ENCODE results near the gene KCNG2.
A peak's percentile ranks its signal among the peaks of the same experiment; 100 is the strongest.
"Not testable (repeated sequence)": the region's sequence is repeated elsewhere in the genome, so short reads cannot be mapped to it uniquely, and the experiment has no call there.

The KCNG2 gene

DNA sequence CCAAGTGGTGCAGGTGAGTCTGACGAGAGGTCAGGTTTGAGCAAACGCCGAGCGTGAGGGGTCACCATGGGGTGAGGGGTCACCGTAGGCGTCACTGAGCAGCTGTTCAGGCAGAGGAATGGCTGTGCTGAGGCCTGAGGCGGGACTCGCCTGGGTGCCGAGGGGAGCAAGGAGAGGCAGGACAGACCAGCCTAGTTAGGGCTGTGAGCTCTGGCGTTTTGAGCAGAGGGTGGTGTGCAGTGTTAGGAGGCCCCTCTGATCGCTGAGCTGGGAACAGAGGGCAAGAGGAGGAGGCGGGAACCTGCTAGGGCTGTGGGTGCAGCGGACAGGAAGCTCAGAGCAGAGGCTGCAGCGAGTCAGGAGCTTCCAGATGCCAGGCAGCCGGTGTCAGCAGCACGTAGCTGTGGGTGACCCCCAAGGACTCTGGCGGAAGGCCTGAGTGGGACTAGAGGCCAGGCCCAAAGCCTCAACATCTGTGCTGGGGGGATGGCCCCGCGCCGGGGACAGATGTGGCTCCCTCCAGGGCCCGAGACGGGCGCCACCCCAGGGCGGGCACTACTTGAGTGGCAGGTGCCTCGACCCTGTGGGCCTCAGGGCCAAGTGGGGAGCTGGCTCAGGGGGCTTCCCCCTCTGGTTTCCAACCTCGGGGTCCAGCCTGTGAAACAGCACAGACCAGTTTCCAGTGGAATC, 55.7 kb downstream of the KCNG2 start:
- no peak for DNase-seq (ENCODE audit: low read depth)

DNA sequence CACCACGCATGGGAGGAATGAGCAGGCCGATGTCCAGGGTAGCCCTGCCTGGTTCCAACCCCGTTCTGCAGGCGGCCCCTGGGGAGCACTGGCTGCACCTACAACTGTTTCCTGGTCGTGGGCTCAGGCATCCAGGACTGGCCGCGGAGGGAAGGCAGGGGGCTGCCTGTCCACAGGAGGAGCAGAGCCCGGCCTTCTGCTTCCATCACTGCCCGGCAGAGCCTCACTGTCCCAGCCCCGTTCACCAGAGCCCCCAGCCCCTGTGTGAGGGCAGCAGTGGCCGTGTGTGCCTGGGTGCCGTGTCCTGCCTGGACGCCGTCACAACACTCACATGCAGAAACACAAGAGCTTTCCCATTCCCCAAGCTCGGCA, 56.2 kb downstream of the KCNG2 start:
- no peak for DNase-seq (ENCODE audit: low read depth)

DNA sequence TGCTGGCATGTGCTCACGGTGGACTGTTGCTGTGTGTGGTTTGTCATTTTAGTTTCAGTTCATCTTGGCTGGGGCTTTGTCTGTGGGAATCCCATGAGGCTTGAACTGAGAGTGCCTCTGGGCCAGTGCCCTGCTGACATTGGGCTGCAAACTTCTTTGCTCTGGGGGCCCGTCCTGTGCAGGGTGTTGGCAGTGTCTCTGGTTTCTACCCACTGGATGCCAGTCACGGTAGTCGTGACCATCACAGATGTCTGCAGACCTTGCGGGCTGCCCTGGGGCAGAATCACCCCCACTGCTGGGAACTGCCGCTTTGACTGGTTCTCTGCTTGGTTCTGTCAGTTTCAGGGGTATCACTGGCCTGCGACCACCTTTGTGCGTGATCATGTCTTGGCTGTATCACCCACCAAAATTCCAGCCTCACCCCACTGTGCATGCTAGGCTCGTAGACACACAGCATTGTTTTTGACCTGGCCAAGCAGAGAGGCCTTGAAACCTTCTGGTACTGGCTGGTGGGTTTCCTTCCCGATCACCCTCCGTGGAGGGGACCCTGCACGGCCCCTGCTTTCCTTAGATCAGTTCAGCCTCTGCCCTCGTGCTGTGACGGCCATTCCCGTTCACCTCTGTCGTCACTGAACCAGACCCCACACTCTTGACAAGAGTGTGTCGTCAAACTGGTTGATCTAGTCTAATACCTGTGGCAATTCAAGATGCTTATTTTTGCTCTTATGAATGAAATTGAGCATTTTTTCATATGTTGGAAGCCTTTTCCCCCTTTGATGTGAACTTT, 57.6 kb downstream of the KCNG2 start:
- no peak for DNase-seq (ENCODE audit: low read depth)

DNA sequence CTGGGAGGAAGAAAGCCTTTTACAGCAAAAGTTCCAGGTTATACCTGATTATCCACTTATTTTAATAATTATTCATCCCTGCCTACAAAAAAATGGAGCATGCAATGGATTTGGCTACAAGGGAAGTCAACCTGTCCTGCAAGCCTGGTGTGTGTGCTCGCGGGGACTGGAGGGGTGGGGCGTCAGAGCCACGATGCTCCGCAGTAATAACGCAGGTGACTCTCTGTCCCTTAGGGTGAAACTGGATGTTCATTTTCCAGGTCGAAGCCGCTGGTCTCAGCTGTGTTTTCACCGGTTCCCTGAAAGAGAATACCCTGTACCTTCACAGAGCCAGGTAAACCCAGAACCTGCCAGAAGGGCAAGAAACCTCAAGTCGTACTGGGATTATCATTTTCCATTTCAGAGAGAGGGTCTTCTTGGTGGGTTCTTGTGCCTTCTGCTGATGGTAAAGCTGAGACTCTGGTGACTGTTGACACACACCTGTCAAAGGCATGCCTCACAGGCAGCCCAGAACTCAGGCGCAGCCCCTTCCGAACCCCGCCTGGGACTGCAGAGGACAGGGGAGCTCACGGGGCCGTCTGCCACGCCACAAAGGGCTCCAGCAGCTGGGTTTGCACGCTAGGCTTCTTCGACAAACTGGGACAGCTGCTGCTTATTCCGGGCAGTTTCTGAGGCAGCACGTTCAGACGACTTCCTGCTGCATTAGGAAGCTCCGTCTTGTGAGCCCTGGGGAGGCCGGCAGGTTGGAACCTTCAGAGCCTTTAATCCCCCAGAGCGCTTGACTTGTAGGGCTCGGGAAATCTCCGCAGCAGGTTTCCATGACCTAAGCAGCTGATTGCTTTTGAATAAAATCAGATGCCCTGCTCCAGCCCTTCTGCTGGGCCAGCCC, 58.6 kb downstream of the KCNG2 start:
- DNase-seq (ENCODE audit: low read depth), result no peak

DNA sequence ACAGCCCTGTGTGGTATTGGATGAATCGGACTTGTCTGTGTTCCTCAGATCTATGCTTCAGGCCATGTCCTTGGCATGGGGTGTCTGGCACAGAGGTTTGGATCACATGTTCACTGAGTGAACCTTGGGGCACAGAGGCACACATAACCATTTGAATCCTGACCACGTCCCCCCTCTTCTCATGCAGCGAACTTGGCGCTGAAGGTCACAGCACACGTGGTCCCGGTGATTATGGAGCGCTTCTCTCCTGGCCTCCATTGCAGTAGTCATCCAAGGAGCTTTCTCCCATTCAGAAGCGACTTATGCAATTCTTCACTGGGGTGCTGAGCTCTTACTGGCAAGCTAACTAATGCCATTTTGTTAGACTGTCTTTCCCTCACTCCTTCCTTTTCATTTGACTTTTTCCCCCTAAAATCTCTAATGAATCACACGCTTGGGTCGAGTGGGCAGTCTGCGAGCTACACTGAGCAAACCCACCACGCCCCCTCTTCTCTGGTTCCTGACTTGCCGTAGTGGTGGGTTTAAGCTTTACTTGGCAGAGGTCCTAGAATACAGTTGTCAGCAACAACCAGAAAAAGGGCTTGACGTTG, 59.4 kb downstream of the KCNG2 start:
- DNase-seq (ENCODE audit: low read depth), result peak; percentile 16

DNA sequence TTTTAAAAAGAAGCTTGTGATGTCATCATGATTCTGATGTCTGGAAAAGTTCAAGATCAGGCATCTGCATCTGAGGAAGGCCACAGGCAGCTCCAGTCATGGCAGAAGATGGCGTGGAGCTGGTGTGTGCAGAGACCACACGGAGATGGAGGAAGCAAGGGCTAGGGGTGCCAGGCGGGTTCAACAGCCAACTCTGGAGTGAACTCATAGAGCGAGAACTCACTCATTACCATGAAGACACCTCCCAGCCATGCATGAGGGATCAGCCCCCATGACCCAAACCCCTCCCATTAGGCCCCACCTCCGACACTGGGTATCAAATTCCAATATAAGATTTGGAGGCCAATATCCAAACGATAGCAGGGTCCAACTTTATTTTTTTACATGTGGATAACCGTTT, 61.6 kb downstream of the KCNG2 start:
- no peak for DNase-seq (ENCODE audit: low read depth)

DNA sequence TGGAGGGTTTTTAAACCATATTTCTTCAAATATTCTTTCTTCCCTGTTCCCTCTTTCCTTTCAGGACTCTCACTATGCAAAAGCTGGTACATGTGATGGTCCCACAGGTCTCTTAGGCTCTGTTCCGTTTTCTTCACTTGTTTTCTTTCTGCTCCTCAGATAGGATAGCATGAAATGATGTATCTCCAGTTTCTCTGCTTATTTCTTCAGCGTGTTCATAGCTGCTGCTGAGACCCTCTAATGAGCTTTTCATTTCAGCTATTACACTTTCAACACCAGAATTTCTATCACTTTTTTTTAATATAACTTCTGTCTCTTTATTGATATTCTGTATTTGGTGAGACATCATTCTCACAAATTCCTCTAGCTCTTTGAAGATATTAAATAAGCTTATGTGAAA, 63.9 kb downstream of the KCNG2 start:
- DNase-seq (ENCODE audit: low read depth), result no peak

DNA sequence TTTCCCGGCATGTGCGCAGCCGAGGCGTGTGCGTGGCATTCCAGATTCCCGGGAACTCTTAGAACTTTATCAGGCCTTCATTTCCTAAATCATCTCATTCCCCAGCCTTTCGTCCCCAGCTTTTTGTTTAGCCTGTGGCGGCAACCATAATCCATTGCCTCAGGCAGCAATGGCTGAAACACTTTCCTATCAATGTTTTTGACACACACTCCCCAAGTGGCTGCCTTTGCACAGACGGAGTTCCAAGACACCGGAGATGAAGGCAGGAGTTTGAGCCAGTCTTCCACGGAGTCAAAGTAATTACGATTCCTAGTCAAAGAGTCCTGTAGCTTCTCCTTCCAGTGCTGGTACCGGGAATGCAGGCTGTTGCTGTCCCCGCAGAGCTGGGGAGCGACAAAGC, 64.8 kb downstream of the KCNG2 start:
- DNase-seq (ENCODE audit: low read depth), result no peak

DNA sequence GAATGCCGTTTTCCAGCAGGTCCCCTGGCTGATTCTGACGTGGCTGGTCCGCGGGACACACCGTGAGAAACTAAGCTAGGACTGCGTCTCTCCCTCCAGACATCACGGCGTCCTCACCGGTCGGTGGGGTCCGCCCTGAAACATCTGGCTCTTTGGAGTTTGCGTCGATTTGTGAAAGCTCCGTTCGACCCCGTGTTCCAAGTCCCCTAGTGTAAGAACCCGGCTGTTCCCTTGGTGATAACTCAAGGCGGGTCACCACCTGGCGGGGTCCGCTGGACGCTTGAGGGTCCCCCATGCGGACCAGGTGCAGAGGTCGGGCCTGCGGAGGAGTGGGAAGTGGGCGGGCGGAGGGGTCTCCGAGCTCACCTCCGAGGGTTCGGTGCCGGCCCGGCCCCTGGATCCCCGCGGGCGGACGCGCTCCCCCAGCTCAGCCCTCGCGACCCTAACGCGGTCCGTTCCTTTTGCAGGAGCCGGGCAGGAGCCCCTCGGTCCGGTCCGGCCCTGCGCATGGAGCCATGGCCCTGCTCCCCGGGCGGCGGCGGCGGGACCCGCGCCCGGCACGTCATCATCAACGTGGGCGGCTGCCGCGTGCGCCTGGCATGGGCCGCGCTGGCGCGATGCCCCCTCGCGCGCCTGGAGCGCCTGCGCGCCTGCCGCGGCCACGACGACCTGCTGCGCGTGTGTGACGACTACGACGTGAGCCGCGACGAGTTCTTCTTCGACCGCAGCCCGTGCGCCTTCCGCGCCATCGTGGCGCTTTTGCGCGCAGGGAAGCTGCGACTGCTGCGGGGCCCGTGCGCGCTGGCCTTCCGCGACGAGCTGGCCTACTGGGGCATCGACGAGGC, 65.6 kb downstream of the KCNG2 start:
- DNase-seq (ENCODE audit: low read depth), result no peak

DNA sequence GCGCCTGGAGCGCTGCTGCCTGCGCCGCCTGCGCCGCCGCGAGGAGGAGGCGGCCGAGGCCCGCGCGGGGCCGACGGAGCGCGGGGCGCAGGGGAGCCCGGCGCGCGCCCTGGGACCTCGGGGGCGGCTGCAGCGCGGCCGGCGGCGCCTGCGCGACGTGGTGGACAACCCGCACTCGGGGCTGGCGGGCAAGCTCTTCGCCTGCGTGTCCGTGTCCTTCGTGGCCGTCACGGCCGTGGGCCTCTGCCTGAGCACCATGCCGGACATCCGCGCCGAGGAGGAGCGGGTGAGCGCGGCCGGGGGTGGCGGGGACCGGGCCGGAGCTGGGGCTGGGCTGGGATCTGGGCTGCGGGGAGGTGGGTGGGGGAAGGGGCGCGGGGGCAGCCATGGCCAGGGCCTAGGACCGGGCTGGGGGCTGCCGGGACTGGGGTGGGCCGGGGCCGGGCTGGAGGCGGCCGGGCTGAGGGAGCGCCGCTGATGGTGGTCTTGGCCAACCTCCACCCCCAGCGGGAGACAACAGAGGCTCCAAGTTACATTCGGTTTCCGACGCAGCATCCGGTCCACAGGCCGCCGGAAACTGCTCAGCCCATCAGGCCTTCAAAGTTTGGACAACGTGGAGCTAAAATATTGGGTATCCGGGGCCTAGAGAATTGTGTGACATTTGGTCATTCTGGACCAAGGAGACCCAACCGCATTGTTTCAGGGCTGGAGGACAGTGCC, 66.4 kb downstream of the KCNG2 start:
- DNase-seq (ENCODE audit: low read depth), result no peak

DNA sequence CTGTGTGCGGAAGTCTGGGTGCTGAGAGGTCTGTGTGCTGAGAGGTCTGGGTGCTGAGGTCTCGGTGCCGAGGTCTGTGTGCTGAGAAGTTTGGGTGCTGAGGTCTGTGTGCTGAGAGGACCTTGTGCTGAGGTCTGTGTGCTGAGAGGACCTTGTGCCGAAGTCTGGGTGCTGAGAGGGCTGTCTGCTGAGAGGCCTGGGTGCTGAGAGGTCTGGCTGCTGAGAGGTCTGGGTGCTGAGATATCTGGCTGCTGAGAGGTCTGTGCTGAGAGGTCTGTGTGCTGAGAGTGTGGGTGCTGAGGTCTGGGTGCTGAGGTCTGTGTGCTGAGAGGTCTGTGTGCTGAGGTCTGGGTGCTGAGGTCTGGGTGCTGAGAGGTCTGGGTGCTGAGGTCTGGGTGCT, 67.2 kb downstream of the KCNG2 start:
- not testable (repeated sequence) for DNase-seq (ENCODE audit: low read depth)

DNA sequence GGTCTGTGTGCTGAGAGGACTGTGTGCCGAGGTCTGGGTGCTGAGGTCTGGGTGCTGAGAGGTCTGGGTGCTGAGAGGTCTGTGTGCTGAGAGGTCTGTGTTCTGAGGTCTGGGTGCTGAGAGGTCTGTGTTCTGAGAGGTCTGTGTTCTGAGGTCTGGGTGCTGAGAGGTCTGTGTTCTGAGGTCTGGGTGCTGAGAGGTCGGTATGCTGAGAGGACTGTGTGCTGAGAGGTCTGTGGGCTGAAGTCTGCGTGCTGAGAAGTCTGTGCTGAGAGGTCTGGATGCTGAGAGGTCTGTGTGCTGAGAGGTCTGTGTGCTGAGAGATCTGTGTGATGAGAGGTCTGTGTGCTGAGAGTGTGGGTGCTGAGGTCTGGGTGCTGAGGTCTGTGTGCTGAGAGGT, 68.2 kb downstream of the KCNG2 start:
- not testable (repeated sequence) for DNase-seq (ENCODE audit: low read depth)

DNA sequence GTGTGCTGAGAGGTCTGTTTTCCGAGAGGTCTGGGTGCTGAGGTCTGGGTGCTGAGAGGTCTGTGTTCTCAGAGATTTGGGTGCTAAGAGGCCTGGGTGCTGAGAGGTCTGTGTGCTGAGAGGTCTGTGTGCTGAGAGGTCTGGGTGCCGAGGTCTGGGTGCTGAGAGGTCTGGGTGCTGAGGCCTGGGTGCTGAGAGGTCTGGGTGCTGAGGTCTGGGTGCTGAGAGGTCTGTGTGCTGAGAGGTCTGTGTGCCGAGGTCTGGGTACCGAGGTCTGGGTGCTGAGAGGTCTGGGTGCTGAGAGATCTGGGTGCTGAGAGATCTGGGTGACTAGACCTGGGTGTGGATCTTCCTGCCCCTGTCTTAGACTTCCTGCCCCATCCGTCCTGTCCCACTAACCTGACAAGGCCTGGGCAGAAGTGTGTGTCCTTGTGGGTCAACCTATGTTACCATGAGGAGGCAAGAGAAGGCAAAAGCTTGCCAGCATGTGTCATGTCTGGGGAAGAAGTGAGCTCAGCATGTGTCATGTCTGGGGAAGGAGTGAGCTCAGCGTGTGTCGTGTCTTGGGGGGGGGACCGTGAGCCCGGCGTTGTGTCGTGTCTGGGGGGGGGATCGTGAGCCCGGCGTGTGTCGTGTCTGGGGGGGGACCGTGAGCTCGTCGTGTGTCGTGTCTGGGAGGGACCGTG, 69.3 kb downstream of the KCNG2 start:
- DNase-seq (ENCODE audit: low read depth), result no peak

DNA sequence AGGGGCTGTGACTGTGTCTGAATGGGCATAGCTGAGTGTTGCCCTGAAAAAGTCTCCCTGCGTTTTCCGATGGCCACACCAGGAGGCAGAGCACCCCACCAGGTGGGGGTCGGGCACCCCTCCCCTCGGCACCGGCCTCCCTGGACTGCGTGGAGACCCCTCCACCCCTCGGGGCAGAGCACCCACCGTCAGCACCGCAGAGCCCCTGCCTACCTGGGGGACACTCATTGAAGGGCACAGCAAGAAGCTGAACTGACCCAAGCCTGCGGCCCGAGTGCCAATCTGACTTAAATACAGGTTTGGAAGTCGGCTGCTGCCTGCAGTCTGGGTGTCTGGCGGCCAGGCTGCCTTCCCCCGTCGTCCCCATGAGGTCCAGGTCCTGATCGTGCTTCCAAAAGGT, 69.9 kb downstream of the KCNG2 start:
- no peak for DNase-seq (ENCODE audit: low read depth)

DNA sequence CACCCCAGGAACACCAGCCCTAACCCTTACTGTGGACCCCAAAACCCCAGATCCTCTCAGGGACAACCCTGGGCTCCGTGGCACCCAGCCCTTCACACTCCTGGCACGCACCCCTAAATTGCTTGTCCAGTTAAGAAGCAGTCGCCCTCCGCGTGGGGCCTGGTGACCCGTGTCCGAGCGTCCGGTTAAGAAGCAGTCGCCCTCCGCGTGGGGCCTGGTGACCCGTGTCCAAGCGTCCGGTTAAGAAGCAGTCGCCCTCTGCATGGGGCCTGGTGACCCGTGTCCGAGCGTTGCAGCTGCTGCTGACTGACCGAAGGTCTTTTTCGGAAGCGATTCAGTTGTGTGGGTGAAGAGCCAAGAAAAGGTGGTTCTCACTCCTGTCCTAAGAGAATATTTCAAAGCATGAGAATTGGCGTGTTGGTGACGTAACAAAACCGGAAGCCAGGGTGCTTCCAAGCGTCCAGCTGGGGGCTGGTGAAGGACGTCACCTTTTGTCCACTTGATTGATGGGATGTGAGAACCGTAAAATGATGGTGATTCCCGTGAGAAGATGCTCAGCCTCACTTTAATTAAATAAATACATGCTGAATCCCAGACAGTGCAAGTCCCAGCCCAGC, 70.5 kb downstream of the KCNG2 start:
- no peak for DNase-seq (ENCODE audit: low read depth)

DNA sequence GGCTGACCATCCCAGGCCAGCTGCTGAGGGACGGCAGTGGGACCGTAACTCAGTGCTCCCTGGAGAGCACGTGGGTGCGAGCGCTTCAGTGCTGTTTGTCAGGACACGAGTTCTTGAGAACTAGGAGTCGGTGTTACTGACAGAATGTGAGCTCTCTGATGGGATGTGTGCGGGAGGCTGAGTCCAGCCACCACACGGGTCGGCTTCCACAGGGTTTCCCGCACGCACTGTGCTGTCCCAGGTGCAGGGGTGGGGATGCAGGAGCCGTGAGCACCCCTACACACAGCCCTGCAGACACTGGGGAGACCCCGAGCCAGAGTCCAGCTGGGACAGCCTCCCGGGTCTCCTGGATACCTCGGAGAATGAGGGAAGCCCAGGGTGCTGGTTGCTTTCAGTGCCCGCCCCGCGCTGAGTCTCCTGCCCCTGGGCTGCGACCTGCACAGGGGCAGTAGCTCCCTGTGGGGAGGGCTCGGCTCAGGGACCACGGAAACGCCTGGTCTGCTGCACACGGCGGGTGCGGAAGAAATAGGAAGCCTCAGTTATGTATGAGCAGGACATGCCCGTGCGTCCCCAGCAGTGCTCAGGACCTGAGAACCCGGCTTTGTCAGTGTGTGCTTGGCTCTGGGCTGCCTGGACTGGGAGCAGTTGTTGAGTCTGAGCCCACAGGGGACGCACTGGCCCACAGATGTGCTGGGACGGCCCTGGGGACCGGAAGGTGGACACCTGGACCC, 71.2 kb downstream of the KCNG2 start:
- DNase-seq (ENCODE audit: low read depth), result no peak

DNA sequence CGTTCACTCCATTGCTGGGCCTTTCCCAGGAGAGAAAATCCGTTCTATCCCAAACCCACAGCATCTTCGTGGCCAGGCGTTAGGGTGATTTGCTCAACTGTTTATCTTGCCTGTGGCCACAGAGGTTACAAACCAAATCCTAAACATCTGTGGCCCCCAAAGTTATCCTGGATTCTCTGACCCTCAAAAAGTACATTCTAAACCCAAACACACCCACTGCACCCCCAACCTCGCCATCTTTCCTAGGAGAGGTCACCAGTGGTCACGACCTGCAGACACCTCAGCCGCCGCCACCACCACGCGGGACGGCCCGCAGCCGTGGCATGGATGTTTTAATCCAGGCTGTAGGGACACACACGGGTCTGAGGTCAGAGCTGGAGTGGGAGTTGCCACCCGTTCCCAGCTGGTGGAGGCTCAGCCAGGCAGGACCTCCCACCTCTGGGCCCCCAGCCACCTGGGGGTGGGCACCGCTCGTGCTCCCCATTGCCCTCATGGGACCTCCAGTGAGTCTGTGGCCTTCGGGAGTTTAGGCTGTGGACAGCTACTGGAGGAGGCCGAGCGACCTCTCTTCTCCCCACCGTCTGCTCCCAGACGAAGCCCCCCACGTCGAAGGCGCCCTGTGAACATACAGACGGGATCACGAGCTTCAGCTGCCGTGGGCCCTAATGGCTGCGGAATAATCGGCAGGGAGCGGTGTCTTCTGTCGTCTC, 72.0 kb downstream of the KCNG2 start:
- no peak for DNase-seq (ENCODE audit: low read depth)

DNA sequence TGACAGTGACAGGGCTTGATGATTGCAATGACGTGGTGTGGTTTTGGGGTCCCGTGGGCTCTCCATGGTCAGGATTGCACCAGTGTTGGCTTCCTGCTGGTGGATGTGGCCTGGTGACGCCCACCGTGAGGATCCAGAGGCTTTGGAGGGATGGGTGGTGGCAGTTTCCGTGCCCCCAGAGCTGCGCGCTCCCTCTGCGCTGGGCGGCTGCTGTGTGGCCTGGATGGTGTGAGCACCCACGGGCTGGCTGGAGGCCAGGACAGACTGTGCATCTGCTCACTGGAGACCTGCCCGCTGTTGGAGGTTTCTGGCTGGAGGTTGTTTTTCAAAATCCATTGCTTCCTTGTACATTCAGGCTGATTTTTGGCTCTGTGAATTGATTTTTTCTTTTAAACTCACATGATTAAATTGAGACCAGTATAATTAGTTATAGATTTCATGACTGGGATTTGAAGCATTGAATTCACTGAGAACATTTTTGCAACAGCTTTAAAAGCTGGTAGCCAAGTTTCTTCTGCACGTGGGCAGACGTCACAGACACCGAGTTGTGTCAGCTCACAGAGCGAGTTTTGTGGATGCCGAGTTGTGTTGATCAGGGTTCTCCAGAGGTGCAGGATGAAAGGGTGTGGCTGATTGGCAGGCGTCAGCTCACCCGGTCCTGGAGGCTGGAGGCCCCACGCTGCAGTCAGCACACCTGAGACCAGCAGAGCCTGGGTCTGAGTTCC, 72.7 kb downstream of the KCNG2 start:
- DNase-seq (ENCODE audit: low read depth), result no peak

All from GM04503 (cell line).